PC-9 (cell line): ENCODE results near the gene ECI1. TPM values are rescaled to one million over a fixed set of nuclear protein-coding genes. Genes with fewer than 3 reads are reported as not detected.
A peak's percentile ranks its signal among the peaks of the same experiment; 100 is the strongest.

ENCODE experiments used
- BruUV-seq: library from RNA; stranded (reverse); fragments of 400-500 nt; replicated peaks from 2 replicates; lab custom pipeline; 2021; lab: Mats Ljungman, UMichigan
- CTCF ChIA-PET: fragments of 300-600 bp; sonication (Branson Sonifier 250); formaldehyde crosslinking; loops from one replicate; lab custom pipeline; 2022; ENCODE audit warnings: antibody characterized with exemption; lab: Charles Lee
- POLR2A ChIA-PET: fragments of 300-600 bp; sonication (Branson Sonifier 250); formaldehyde crosslinking; loops from one replicate; lab custom pipeline; 2022; ENCODE audit warnings: antibody characterized with exemption; ENCODE audit not compliant: unreplicated experiment; lab: Charles Lee
- DNase-seq, 2 experiments: peaks; one replicate each; pipeline versions ENCODE4 v3.0.0 to v3.0.0-alpha.2; 2015 to 2022; ENCODE audit warnings: mixed read lengths in 1 of 2
- H2AFZ ChIP-seq: fragments of 200-600 bp; sonication (generic); 2 replicates; pipeline ENCODE4 v1.8.1; 2017; ENCODE audit warnings: antibody characterized with exemption
- H3F3A ChIP-seq: fragments of 200-600 bp; sonication (generic); 2 replicates; pipeline ENCODE4 v1.8.1; 2017; ENCODE audit warnings: antibody characterized with exemption, mild to moderate bottlenecking, low read depth; ENCODE audit not compliant: insufficient read depth
- H3K27ac ChIP-seq: fragments of 200-600 bp; sonication (generic); 2 replicates; pipeline ENCODE4 v1.6.1; 2016; ENCODE audit warnings: mixed run types
- H3K27me3 ChIP-seq: fragments of 200-600 bp; sonication (generic); 2 replicates; pipeline ENCODE4 v1.6.1; 2016; ENCODE audit warnings: low read depth, mixed run types; ENCODE audit not compliant: insufficient read depth
- H3K36me3 ChIP-seq: fragments of 200-600 bp; sonication (generic); 2 replicates; pipeline ENCODE4 v1.6.1; 2016; ENCODE audit warnings: low read depth, mixed run types
- H3K4me1 ChIP-seq: fragments of 200-600 bp; sonication (generic); replicated peaks from 2 replicates; pipeline ENCODE4 v1.6.1; 2016; ENCODE audit warnings: mixed run types; ENCODE audit not compliant: insufficient read depth
- H3K4me2 ChIP-seq: fragments of 200-600 bp; sonication (generic); 2 replicates; pipeline ENCODE4 v1.6.1; 2017; ENCODE audit warnings: mixed run types
- H3K4me3 ChIP-seq: fragments of 200-600 bp; sonication (generic); 2 replicates; pipeline ENCODE4 v1.6.1; 2016; ENCODE audit warnings: mixed run types
- H3K79me2 ChIP-seq: fragments of 200-600 bp; sonication (generic); 2 replicates; pipeline ENCODE4 v1.6.1; 2017; ENCODE audit warnings: low read depth, mixed run types
- H3K9me2 ChIP-seq: fragments of 200-600 bp; sonication (generic); 2 replicates; pipeline ENCODE4 v1.8.1; 2017; ENCODE audit warnings: mild to moderate bottlenecking; ENCODE audit not compliant: insufficient read depth
- H3K9me3 ChIP-seq: fragments of 200-600 bp; sonication (generic); 2 replicates; pipeline ENCODE4 v1.8.1; 2016; ENCODE audit warnings: low read depth; ENCODE audit not compliant: insufficient read depth
- H4K20me1 ChIP-seq: fragments of 200-600 bp; sonication (generic); 2 replicates; pipeline ENCODE4 v1.8.1; 2017; ENCODE audit not compliant: insufficient read depth
- CTCF ChIP-seq: fragments of 200-600 bp; sonication (generic); conservative IDR thresholded peaks from 2 replicates; pipeline ENCODE4 v1.6.1; 2017; ENCODE audit warnings: mixed run types, antibody characterized with exemption, mild to moderate bottlenecking, moderate library complexity
- EZH2 ChIP-seq: fragments of 200-600 bp; sonication (generic); IDR thresholded peaks from 2 replicates; pipeline ENCODE4 v1.8.0; 2017; ENCODE audit warnings: antibody characterized with exemption, low read depth
- intact Hi-C: fragments of 100-400 bp; cut with micrococcal nuclease; formaldehyde crosslinking; loops from one replicate; pipeline ENCODE4 v1.10.0; 2022; ENCODE audit not compliant: unreplicated experiment
- total RNA-seq: library from RNA; stranded (reverse); gene quantifications from 2 replicates; pipeline ENCODE4 v1.2.3, GENCODE V29; 2021

Gene ECI1
- total RNA-seq, 1 experiment from 2014 or later = 131 TPM

DNA sequence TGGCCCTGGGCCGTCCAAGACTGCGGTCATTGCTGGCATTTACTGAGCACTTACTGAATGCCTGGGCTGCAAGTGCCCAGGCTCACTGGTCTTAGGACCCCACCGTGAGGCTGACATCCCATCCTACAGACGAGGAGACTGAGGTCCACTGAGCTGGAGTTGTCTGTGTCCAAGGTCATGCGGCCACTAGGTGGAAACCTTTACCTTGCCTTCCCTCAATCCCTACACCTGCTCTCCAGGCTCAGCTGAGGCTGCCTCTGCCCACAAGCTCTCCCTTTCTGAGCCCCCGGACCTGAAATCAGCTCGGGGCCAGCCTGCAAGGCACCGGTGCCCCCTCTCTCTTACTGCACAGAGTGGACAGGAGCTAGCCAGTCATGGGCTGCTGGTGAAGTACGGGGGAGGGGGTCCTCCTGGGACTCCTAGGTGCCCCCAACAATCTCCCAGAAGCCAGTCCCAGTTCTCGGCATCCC is 56.5 kb downstream of the ECI1 start:
- peaks cover 12% of the 10 kb centered on the region; the same call in 1 of the 2 replicates for H3F3A ChIP-seq
- no peak overlapping the region for H3K4me3 ChIP-seq
- no peaks in the 10 kb centered on the region for H3K36me3 ChIP-seq
- peaks cover 35% of the 10 kb centered on the region for H3K27me3 ChIP-seq
- peak overlapping the region; percentile 77; the same call in 1 of the 2 replicates for H3K4me2 ChIP-seq
- no peaks in the 10 kb centered on the region for H3K9me2 ChIP-seq
- H3K9me3 ChIP-seq = no peaks in the 10 kb centered on the region
- TF ChIP-seq EZH2 = no peak
- peak; percentile 70 for TF ChIP-seq CTCF
- ChIA-PET CTCF (interaction anchor here (0.5 to 1.1 kb wide), 4 partner anchors 20 to 311 kb away, joined by 3 to 8 read pairs (median 4); partner anchors contain the start of genes NDUFB10 and PGP), POLR2A (interaction anchor here (1.0 kb wide), 1 partner anchor 8 kb away, joined by 3 read pairs; no protein-coding TSS in a partner anchor)
- intact Hi-C loops = loop anchor here (5.0 kb wide), 1 partner anchor 307 kb away; no protein-coding TSS in a partner anchor
- no peak overlapping the region for H2AFZ ChIP-seq
- H3K4me1 ChIP-seq = no peaks in the 10 kb centered on the region
- H4K20me1 ChIP-seq = no peaks in the 10 kb centered on the region
- H3K27ac ChIP-seq = no peak overlapping the region
- no TSS peak for BruUV-seq
- H3K79me2 ChIP-seq = no peaks in the 10 kb centered on the region
- peak in 1 of 2 experiments; percentile 59 for DNase-seq

GRCh38 chr16:2194166-2194834 is 57.1 kb downstream of the ECI1 start:
- H3K9me2 ChIP-seq = no peaks in the 10 kb centered on the region
- peaks cover 12% of the 10 kb centered on the region; the same call in 1 of the 2 replicates for H3F3A ChIP-seq
- no peaks in the 10 kb centered on the region for H4K20me1 ChIP-seq
- TF ChIP-seq EZH2 = no peak
- TF ChIP-seq CTCF = no peak
- DNase-seq = peak; percentile 48 to 71
- no peak overlapping the region for H3K4me2 ChIP-seq
- H3K4me3 ChIP-seq = no peak overlapping the region
- no peak overlapping the region for H2AFZ ChIP-seq
- CTCF ChIA-PET = interaction anchor here (0.5 to 1.1 kb wide), 5 partner anchors 20 to 312 kb away, joined by 3 to 9 read pairs (median 5); partner anchors contain the start of genes NDUFB10 and PGP
- H3K4me1 ChIP-seq = no peaks in the 10 kb centered on the region
- no peaks in the 10 kb centered on the region for H3K9me3 ChIP-seq
- POLR2A ChIA-PET = interaction anchor here (1.0 kb wide), 1 partner anchor 9 kb away, joined by 3 read pairs; no protein-coding TSS in a partner anchor
- no peaks in the 10 kb centered on the region for H3K36me3 ChIP-seq
- BruUV-seq = no TSS peak
- H3K27me3 ChIP-seq = peaks cover 35% of the 10 kb centered on the region
- intact Hi-C loops = no loop called here
- H3K79me2 ChIP-seq = no peaks in the 10 kb centered on the region
- no peak overlapping the region for H3K27ac ChIP-seq

DNA sequence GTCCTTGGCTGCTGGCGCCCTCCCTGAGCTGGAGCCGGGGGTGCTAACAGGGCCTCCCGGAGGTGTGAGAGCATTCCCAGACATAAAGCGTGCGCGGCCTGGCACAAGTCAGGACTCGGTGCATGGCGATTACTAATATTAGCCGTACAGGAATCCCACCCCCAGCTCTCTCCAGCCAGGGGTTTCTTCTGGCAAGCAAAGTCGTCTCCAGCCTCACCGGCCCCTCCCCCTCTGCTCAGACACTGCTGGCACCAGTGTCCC is 60.0 kb downstream of the ECI1 start:
- intact Hi-C loops = no loop called here
- no peak for DNase-seq
- Histone ChIP-seq H3K79me2 (no peaks in the 10 kb centered on the region), H4K20me1 (no peaks in the 10 kb centered on the region), H3K4me1 (no peaks in the 10 kb centered on the region), H3K36me3 (no peaks in the 10 kb centered on the region), H3K27me3 (peaks cover 11% of the 10 kb centered on the region), H3K27ac (no peak overlapping the region), H3K9me3 (no peaks in the 10 kb centered on the region), H2AFZ (no peak overlapping the region), H3F3A (no peaks in the 10 kb centered on the region), H3K9me2 (no peaks in the 10 kb centered on the region), H3K4me3 (no peak overlapping the region), H3K4me2 (no peak overlapping the region)
- ChIA-PET POLR2A (interaction anchor here (0.6 kb wide), 1 partner anchor 137 kb away, joined by 3 read pairs; no protein-coding TSS in a partner anchor), CTCF (no interaction called here)
- no peak for TF ChIP-seq EZH2
- TF ChIP-seq CTCF = no peak
- no TSS peak for BruUV-seq
